PC-3 (cell line): ENCODE data around the gene MAP1B.

ENCODE experiments used
- EZH2 ChIP-seq: fragments of 300-600 bp; sonication (generic); IDR thresholded peaks from one replicate; pipeline ENCODE4 v1.6.1; 2017; ENCODE audit warnings: antibody characterized with exemption, mild to moderate bottlenecking, low read length; ENCODE audit not compliant: unreplicated experiment
- EZH2phosphoT487 ChIP-seq: fragments of 300-600 bp; sonication (generic); IDR thresholded peaks from 2 replicates; pipeline ENCODE4 v1.6.1; 2018; ENCODE audit warnings: mild to moderate bottlenecking, antibody characterized with exemption, low read length, borderline replicate concordance
- TF ChIP-seq, protein P1 (sequence below): fragments of 300-600 bp; sonication (generic); conservative IDR thresholded peaks from 2 replicates; pipeline ENCODE4 v1.5.1; 2017; ENCODE audit warnings: antibody characterized with exemption, low read depth, mild to moderate bottlenecking, low read length

DNA sequence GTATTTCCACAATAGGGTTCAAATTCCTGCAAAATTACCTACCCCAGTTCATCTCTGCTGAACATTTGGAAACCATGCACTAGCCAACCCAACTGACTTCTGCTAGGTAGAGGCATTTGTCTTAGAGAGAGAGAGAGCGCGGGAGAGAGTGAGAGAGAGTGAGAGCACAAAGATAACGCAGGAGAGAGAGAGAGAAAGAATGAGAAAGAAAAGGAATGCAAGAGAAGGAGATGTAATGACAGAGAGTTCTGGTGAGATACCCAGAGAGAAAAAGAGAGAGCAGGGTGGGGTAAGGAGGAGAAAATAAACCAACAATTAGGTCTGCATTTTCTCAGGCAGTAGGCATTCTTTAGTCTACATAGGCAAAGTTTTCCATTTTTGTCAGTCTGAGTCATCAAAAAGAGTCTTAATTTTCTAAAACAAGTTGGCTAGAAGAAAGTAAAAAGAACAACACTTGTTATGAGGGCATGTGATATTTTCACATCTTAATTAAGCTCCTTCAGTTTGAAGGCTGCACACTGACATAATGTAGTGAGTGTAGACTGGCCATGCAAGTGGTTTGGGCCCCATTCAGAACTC lies 98.2 kb downstream of the MAP1B start:
- TF ChIP-seq, protein P1, sequence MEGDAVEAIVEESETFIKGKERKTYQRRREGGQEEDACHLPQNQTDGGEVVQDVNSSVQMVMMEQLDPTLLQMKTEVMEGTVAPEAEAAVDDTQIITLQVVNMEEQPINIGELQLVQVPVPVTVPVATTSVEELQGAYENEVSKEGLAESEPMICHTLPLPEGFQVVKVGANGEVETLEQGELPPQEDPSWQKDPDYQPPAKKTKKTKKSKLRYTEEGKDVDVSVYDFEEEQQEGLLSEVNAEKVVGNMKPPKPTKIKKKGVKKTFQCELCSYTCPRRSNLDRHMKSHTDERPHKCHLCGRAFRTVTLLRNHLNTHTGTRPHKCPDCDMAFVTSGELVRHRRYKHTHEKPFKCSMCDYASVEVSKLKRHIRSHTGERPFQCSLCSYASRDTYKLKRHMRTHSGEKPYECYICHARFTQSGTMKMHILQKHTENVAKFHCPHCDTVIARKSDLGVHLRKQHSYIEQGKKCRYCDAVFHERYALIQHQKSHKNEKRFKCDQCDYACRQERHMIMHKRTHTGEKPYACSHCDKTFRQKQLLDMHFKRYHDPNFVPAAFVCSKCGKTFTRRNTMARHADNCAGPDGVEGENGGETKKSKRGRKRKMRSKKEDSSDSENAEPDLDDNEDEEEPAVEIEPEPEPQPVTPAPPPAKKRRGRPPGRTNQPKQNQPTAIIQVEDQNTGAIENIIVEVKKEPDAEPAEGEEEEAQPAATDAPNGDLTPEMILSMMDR, result no peak
- TF ChIP-seq EZH2phosphoT487 (no peak), EZH2 (no peak)
